GM12878 (cell line): ENCODE results near the gene PRMT3. TPM values are rescaled to one million over a fixed set of nuclear protein-coding genes. Genes with fewer than 3 reads are reported as not detected.

Experiments
- ATAC-seq: fragments of 200-7000 bp; cut with Tn5 transposase; 3 replicates; pipeline ENCODE4 v1.9.1; 2020; ENCODE audit warnings: mild to moderate bottlenecking, moderate library complexity
- BruUV-seq: library from RNA; stranded (reverse); fragments of 400-500 nt; replicated peaks from 2 replicates; lab custom pipeline; 2021; lab: Mats Ljungman, UMichigan
- CTCF ChIA-PET: fragments of 300-600 bp; sonication (Branson Sonifier 250); formaldehyde crosslinking; extraction: SDS; loops from one replicate; lab custom pipeline; 2021; ENCODE audit warnings: inconsistent platforms; lab: Yijun Ruan, JAX
- POLR2A ChIA-PET: fragments of 350-600 bp; formaldehyde crosslinking; extraction: SDS; loops from one replicate; lab custom pipeline; 2021; ENCODE audit warnings: inconsistent platforms; lab: Charles Lee
- RAD21 ChIA-PET: fragments of 300-600 bp; sonication (Branson Sonifier 250); formaldehyde crosslinking; loops from one replicate; lab custom pipeline; 2023; ENCODE audit warnings: antibody characterized with exemption; ENCODE audit not compliant: unreplicated experiment; lab: Charles Lee
- SMC1A ChIA-PET: fragments of 300-600 bp; sonication (Branson Sonifier 250); formaldehyde crosslinking; loops from one replicate; lab custom pipeline; 2023; ENCODE audit not compliant: unreplicated experiment, uncharacterized antibody; lab: Charles Lee
- DNase-seq: peaks from one replicate; pipeline ENCODE4 v3.0.0-alpha.2; 2011; ENCODE audit warnings: low read depth, low spot score
- FAIRE-seq: peaks from 3 replicates; lab custom pipeline; 2011; peaks lifted over from hg19 to GRCh38; lab: Jason Lieb, UNC
- H2AFZ ChIP-seq: 2 replicates; pipeline ENCODE4 v1.6.0; 2011; ENCODE audit warnings: low read depth, low read length, control low read depth; ENCODE audit not compliant: control insufficient read depth
- H3K27ac ChIP-seq: 2 replicates; pipeline ENCODE4 v1.5.1; 2011; ENCODE audit warnings: control low read depth; ENCODE audit not compliant: control insufficient read depth, insufficient read depth
- H3K27me3 ChIP-seq, 2 experiments: replicated peaks in 1 of 2; 2 replicates each; pipeline versions ENCODE4 v1.6.0 to v1.6.1; 2011; ENCODE audit warnings: low read length in 1 of 2; ENCODE audit not compliant: control insufficient read depth in 2 of 2, insufficient read depth in 2 of 2
- H3K36me3 ChIP-seq, 2 experiments: 2 replicates each; pipeline ENCODE4 v1.5.1; 2011; ENCODE audit warnings: low read length in 1 of 2; ENCODE audit not compliant: control insufficient read depth in 2 of 2, insufficient read depth in 2 of 2
- H3K4me1 ChIP-seq: 2 replicates; pipeline ENCODE4 v1.6.1; 2011; ENCODE audit warnings: mild to moderate bottlenecking, low read length, moderate library complexity, mixed read lengths; ENCODE audit not compliant: control insufficient read depth, insufficient read depth
- H3K4me2 ChIP-seq: 2 replicates; pipeline ENCODE4 v1.6.0; 2011; ENCODE audit warnings: control low read depth; ENCODE audit not compliant: control insufficient read depth, insufficient read depth
- H3K4me3 ChIP-seq: fragments of 200-600 bp; sonication (generic); 2 replicates; pipeline ENCODE4 v1.5.1; 2016
- H3K79me2 ChIP-seq: 2 replicates; pipeline ENCODE4 v1.6.0; 2011; ENCODE audit warnings: low read length; ENCODE audit not compliant: control insufficient read depth, insufficient read depth
- H3K9ac ChIP-seq: 2 replicates; pipeline ENCODE4 v1.8.0; 2011; ENCODE audit warnings: low read length, control low read depth, mixed read lengths; ENCODE audit not compliant: control insufficient read depth, insufficient read depth
- H3K9me3 ChIP-seq: replicated peaks from 3 replicates; pipeline ENCODE4 v1.5.1; 2011; ENCODE audit warnings: mild to moderate bottlenecking, low read length; ENCODE audit not compliant: control insufficient read depth, insufficient read depth
- H4K20me1 ChIP-seq: 2 replicates; pipeline ENCODE4 v1.6.0; 2011; ENCODE audit not compliant: control insufficient read depth, insufficient read depth
- E2F4 ChIP-seq: IDR thresholded peaks from 2 replicates; pipeline ENCODE4 v1.6.1; 2012; ENCODE audit warnings: low read depth, low read length, improper control_type of control experiment
- HDAC6 ChIP-seq: fragments of 200-600 bp; sonication (generic); IDR thresholded peaks from one replicate; pipeline ENCODE4 v1.8.0; 2017; ENCODE audit warnings: antibody characterized with exemption; ENCODE audit not compliant: unreplicated experiment
- KDM1A ChIP-seq: fragments of 200-600 bp; sonication (generic); IDR thresholded peaks from 2 replicates; pipeline ENCODE4 v1.6.1; 2016; ENCODE audit warnings: borderline replicate concordance
- POLR2AphosphoS2 ChIP-seq: IDR thresholded peaks from 2 replicates; pipeline ENCODE4 v1.6.1; 2011; ENCODE audit warnings: low read depth, mild to moderate bottlenecking, low read length, improper control_type of control experiment, moderate library complexity
- SRF ChIP-seq, 2 experiments: IDR thresholded peaks; 2 replicates each; pipeline ENCODE4 v1.6.1; 2011; ENCODE audit warnings: low read depth in 2 of 2, low read length in 2 of 2, mild to moderate bottlenecking in 1 of 2, moderate library complexity in 1 of 2
- YBX1 ChIP-seq: fragments of 450-650 bp; IDR thresholded peaks from 2 replicates; pipeline ENCODE4 v1.6.1; 2016; ENCODE audit warnings: antibody characterized with exemption
- ZNF687 ChIP-seq: fragments of 450-650 bp; IDR thresholded peaks from 2 replicates; pipeline ENCODE4 v1.6.1; 2017; ENCODE audit warnings: mild to moderate bottlenecking, moderate library complexity
- ZZZ3 ChIP-seq: IDR thresholded peaks from 2 replicates; pipeline ENCODE4 v1.6.1; 2011; ENCODE audit warnings: low read depth; ENCODE audit not compliant: control insufficient read depth, insufficient read length
- WGBS: methylation state at CpG from one replicate; pipeline ENCODE4 v1.1.6; 2016; ENCODE audit warnings: low lambda C conversion rate; ENCODE audit not compliant: insufficient replicate concordance, insufficient coverage; ENCODE audit errors: missing lambda C conversion rate; 5-methylcytosine and 5-hydroxymethylcytosine counted together
- in situ Hi-C: fragments of 300-500 bp; cut with MboI; formaldehyde crosslinking; loops from 9 replicates; pipeline ENCODE4 v1.14.3; 2018; ENCODE audit warnings: mixed read lengths
- intact Hi-C: fragments of 100-400 bp; cut with micrococcal nuclease; formaldehyde crosslinking; loops from one replicate; pipeline ENCODE4 v1.14.2; 2022; ENCODE audit not compliant: unreplicated experiment
- polyA plus RNA-seq, 11 experiments: library from polyadenylated mRNA; depleted of rRNA in 4 of 11; unstranded in 6 of 11; stranded (reverse) in 5 of 11; fragments of >200 nt; fragmentation: Nextera tagmentation in 4 of 11; fragmentation: Illumina TruSeq in 1 of 11; extraction: Ambion mirVana in 4 of 11; extraction: Trizol in 1 of 11; gene quantifications; 1 replicate in 1 of 11; 2 replicates in 10 of 11; pipeline versions ENCODE4 v1.2.1 to v1.2.3, GENCODE V29; 2011 to 2016; ENCODE audit warnings: inconsistent platforms in 2 of 11, missing spikeins in 2 of 11, low read depth in 1 of 11
- total RNA-seq, 4 experiments: library from RNA; depleted of rRNA in 3 of 4; stranded (reverse); fragments of >200 nt in 3 of 4; fragmentation: Illumina TruSeq in 1 of 4; extraction: Trizol in 1 of 4; gene quantifications; 2 replicates each; pipeline versions ENCODE4 v1.2.1 to v1.2.3, GENCODE V29; 2013 to 2021

The PRMT3 gene
- total and polyA plus RNA-seq, 10 of the 15 experiments (the other 5 are each of a cell fraction or from before 2014, with no cell fraction given): 13.9 to 52.1 (median 27.7) TPM

- TF ChIP-seq ZZZ3 (no peak), POLR2AphosphoS2 (no peak), KDM1A (no peak), E2F4 (no peak), SRF (IDR thresholded peaks at IDR 0.05; ENCODE audit: low read depth in 2 of 2, low read length in 2 of 2) (no peak), ZNF687 (no peak), HDAC6 (no peak), YBX1 (no peak)
- H3K79me2 ChIP-seq: no peaks in the 10 kb centered on the region
- H3K9ac ChIP-seq: no peak overlapping the region
- no peak for ATAC-seq
- H3K4me3 ChIP-seq: no peak overlapping the region
- FAIRE-seq: no peak
- no peak for DNase-seq
- RAD21 ChIA-PET: no interaction called here
- intact Hi-C loops: no loop called here
- peaks cover 1% of the 10 kb centered on the region; the same call in 1 of the 3 replicates for H3K9me3 ChIP-seq
- H3K27me3 ChIP-seq: no peaks in the 10 kb centered on the region
- no peaks in the 10 kb centered on the region for H4K20me1 ChIP-seq
- POLR2A ChIA-PET: no interaction called here
- H2AFZ ChIP-seq: no peak overlapping the region
- CTCF ChIA-PET: interaction anchor here (0.9 kb wide), 1 partner anchor 9 kb away, joined by 3 read pairs; no protein-coding TSS in a partner anchor
- no peaks in the 10 kb centered on the region for H3K36me3 ChIP-seq
- H3K4me2 ChIP-seq: no peak overlapping the region
- SMC1A ChIA-PET: interaction anchor here (0.8 to 1.8 kb wide), 5 partner anchors 8 to 27 kb away, joined by 3 to 10 read pairs (median 5); no protein-coding TSS in a partner anchor
- WGBS: 93% methylated on average over 1 of the region's 1 CpG
- BruUV-seq: no TSS peak
- no peak overlapping the region for H3K27ac ChIP-seq
- in situ Hi-C loops: no loop called here
- H3K4me1 ChIP-seq: no peaks in the 10 kb centered on the region
Measured at GRCh38 chr11:20488352-20488751, 100.8 kb downstream of the PRMT3 start.
